WTC11 (cell line): Measurements from ENCODE around the gene EP400. TPM values are rescaled to one million over a fixed set of nuclear protein-coding genes. Genes with fewer than 3 reads are reported as not detected.

ENCODE experiments used
- ATAC-seq: fragments of 200-7000 bp; cut with Tn5 transposase; 2 replicates; pipeline ENCODE4 v1.10.0; 2021; ENCODE audit warnings: mild to moderate bottlenecking, moderate library complexity
- CTCF ChIA-PET: fragments of 300-600 bp; sonication (Branson Sonifier 250); formaldehyde crosslinking; loops from one replicate; lab custom pipeline; 2021; ENCODE audit warnings: antibody characterized with exemption; lab: Charles Lee
- POLR2A ChIA-PET: fragments of 350-600 bp; sonication (Branson Sonifier 250); formaldehyde crosslinking; loops from one replicate; lab custom pipeline; 2021; ENCODE audit warnings: antibody characterized with exemption; lab: Charles Lee
- DNase-seq: peaks from one replicate; pipeline ENCODE4 v3.0.0; 2021; ENCODE audit warnings: low spot score
- H3K27ac Mint-ChIP-seq: 2 replicates; pipeline ENCODE4 v1.8.0; 2021; ENCODE audit warnings: mixed read lengths
- H3K27me3 Mint-ChIP-seq: 2 replicates; pipeline ENCODE4 v1.8.0; 2021; ENCODE audit warnings: low read depth, mild to moderate bottlenecking, moderate library complexity, mixed read lengths
- H3K36me3 Mint-ChIP-seq: 2 replicates; pipeline ENCODE4 v1.8.0; 2021; ENCODE audit warnings: mixed read lengths
- H3K4me1 Mint-ChIP-seq: 2 replicates; pipeline ENCODE4 v1.8.0; 2022; ENCODE audit warnings: mixed read lengths
- H3K4me3 Mint-ChIP-seq: 2 replicates; pipeline ENCODE4 v1.8.0; 2021; ENCODE audit warnings: mild to moderate bottlenecking, moderate library complexity, mixed read lengths
- H3K9me3 Mint-ChIP-seq: 2 replicates; pipeline ENCODE4 v1.8.0; 2021; ENCODE audit warnings: mixed read lengths
- ATF1 ChIP-seq: sonication (generic); formaldehyde crosslinking; IDR thresholded peaks from 2 replicates; pipeline ENCODE4 v1.8.1; 2023; ENCODE audit warnings: mild to moderate bottlenecking, moderate library complexity, missing genetic modification reagents
- CREB1 ChIP-seq: sonication (generic); formaldehyde crosslinking; IDR thresholded peaks from 2 replicates; pipeline ENCODE4 v1.8.0; 2023; ENCODE audit warnings: mild to moderate bottlenecking, missing genetic modification reagents
- E2F1 ChIP-seq: sonication (generic); formaldehyde crosslinking; IDR thresholded peaks from 2 replicates; pipeline ENCODE4 v1.8.0; 2022; ENCODE audit warnings: mild to moderate bottlenecking, missing genetic modification reagents
- ELF4 ChIP-seq: sonication (generic); formaldehyde crosslinking; IDR thresholded peaks from 2 replicates; pipeline ENCODE4 v1.8.1; 2022; ENCODE audit warnings: low read depth, mild to moderate bottlenecking, moderate library complexity, missing genetic modification reagents
- ETV6 ChIP-seq: sonication (generic); formaldehyde crosslinking; IDR thresholded peaks from 2 replicates; pipeline ENCODE4 v1.8.1; 2022; ENCODE audit warnings: mild to moderate bottlenecking, missing genetic modification reagents
- FOXP4 ChIP-seq: sonication (generic); formaldehyde crosslinking; IDR thresholded peaks from 2 replicates; pipeline ENCODE4 v1.8.0; 2022; ENCODE audit warnings: mild to moderate bottlenecking, missing genetic modification reagents
- HMGA2 ChIP-seq: fragments of 250-450 bp; sonication (Bioruptor Pico); IDR thresholded peaks from 2 replicates; pipeline ENCODE4 v1.4.0; 2021; ENCODE audit warnings: mild to moderate bottlenecking, moderate library complexity
- KAT7 ChIP-seq: sonication (generic); formaldehyde crosslinking; IDR thresholded peaks from 2 replicates; pipeline ENCODE4 v1.8.1; 2023; ENCODE audit warnings: missing genetic modification reagents, mild to moderate bottlenecking, borderline replicate concordance
- NFE2L1 ChIP-seq: sonication (generic); formaldehyde crosslinking; IDR thresholded peaks from 2 replicates; pipeline ENCODE4 v1.8.1; 2023; ENCODE audit warnings: missing genetic modification reagents
- NR1H2 ChIP-seq: sonication (generic); formaldehyde crosslinking; IDR thresholded peaks from 2 replicates; pipeline ENCODE4 v1.9.0; 2021; ENCODE audit warnings: mild to moderate bottlenecking, moderate library complexity, missing genetic modification reagents
- NR2C2 ChIP-seq: sonication (generic); formaldehyde crosslinking; IDR thresholded peaks from 2 replicates; pipeline ENCODE4 v1.8.0; 2022; ENCODE audit warnings: mild to moderate bottlenecking, missing genetic modification reagents
- PRRX2 ChIP-seq: fragments of 250-450 bp; sonication (Bioruptor Pico); IDR thresholded peaks from 2 replicates; pipeline ENCODE4 v1.8.0; 2021; ENCODE audit warnings: mild to moderate bottlenecking
- TEAD1 ChIP-seq: sonication (generic); formaldehyde crosslinking; IDR thresholded peaks from 2 replicates; pipeline ENCODE4 v1.8.0; 2022; ENCODE audit warnings: mild to moderate bottlenecking, missing genetic modification reagents
- USF2 ChIP-seq: sonication (generic); formaldehyde crosslinking; IDR thresholded peaks from 2 replicates; pipeline ENCODE4 v1.8.1; 2023; ENCODE audit warnings: mild to moderate bottlenecking, missing genetic modification reagents, moderate library complexity
- ZBTB43 ChIP-seq: sonication (generic); formaldehyde crosslinking; IDR thresholded peaks from 2 replicates; pipeline ENCODE4 v1.8.1; 2023; ENCODE audit warnings: mild to moderate bottlenecking, missing genetic modification reagents
- ZNF121 ChIP-seq: sonication (generic); formaldehyde crosslinking; IDR thresholded peaks from 2 replicates; pipeline ENCODE4 v1.8.0; 2023; ENCODE audit warnings: missing genetic modification reagents
- ZNF232 ChIP-seq: sonication (generic); formaldehyde crosslinking; IDR thresholded peaks from 2 replicates; pipeline ENCODE4 v1.8.0; 2022; ENCODE audit warnings: mild to moderate bottlenecking, missing genetic modification reagents
- ZNF263 ChIP-seq: sonication (generic); formaldehyde crosslinking; IDR thresholded peaks from 2 replicates; pipeline ENCODE4 v1.8.1; 2022; ENCODE audit warnings: low read depth, mild to moderate bottlenecking, moderate library complexity, missing genetic modification reagents
- ZSCAN18 ChIP-seq: fragments of 250-450 bp; sonication (Bioruptor Pico); IDR thresholded peaks from 2 replicates; pipeline ENCODE4 v2.1.2; 2022; ENCODE audit warnings: mild to moderate bottlenecking, moderate library complexity
- total RNA-seq: library from RNA; stranded (reverse); gene quantifications from 3 replicates; pipeline ENCODE4 v1.2.3, GENCODE V29; 2021
- TF ChIP-seq, protein P1 (sequence below): sonication (generic); formaldehyde crosslinking; IDR thresholded peaks from 2 replicates; pipeline ENCODE4 v1.8.1; 2023; ENCODE audit warnings: mild to moderate bottlenecking, moderate library complexity, missing genetic modification reagents

The EP400 gene
- total RNA-seq, 1 experiment from 2014 or later = 75.8 TPM

DNA sequence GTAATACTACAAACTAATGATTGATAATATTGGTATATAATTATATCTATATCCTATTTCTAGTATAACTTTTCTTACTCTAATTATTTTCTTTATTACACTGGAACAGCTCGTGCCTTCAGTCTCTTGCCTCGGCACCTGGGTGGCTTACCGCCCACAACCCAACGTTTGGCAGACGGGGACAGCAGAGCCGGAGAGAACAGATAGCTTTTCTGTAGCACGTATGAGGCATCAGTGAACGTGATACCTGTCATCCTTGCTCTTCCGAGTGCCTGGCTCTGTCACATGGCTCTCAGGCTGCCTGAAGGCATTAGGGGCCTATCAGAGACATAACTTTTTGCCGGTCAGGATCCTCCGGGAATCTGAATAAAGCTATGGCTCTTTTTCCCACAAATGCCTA, 15.2 kb upstream of the EP400 start:
- CTCF ChIA-PET = no interaction called here
- peaks cover 65% of the 10 kb centered on the region for H3K36me3 Mint-ChIP-seq

DNA sequence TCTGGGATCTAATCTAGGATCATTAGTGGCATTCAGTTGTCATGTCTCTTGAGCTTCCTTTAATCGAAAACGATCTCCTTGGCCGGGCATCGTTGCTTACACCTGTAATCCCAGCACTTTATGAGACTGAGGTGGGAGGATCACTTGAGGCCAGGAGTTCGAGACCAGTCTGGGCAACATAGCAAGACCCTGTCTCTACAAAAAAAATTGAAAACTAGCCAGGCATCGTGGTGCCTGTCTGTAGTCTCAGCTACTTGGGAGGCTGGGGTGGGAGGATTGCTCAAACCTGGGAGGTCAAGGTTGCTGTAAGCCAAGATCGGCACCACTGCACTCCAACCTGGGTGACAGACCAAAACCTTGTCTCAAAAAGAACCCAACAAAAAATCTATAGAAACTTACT, 11.7 kb upstream of the EP400 start:
- peaks cover 80% of the 10 kb centered on the region for H3K36me3 Mint-ChIP-seq
- no peaks in the 10 kb centered on the region for H3K4me1 Mint-ChIP-seq
- no peaks in the 10 kb centered on the region for H3K27me3 Mint-ChIP-seq
- POLR2A ChIA-PET = no interaction called here
- DNase-seq = no peak
- no peak overlapping the region for H3K4me3 Mint-ChIP-seq
- no peak overlapping the region for H3K27ac Mint-ChIP-seq
- ATAC-seq = no peak
- CTCF ChIA-PET = no interaction called here
- H3K9me3 Mint-ChIP-seq = no peaks in the 10 kb centered on the region
- TF ChIP-seq ZNF121 (peak; percentile 69; the same call in 1 of the 2 replicates), NFE2L1 (CRISPR knock-in tag) (no peak), ZBTB43 (CRISPR knock-in tag) (no peak), ELF4 (CRISPR knock-in tag) (no peak), NR1H2 (no peak)

More for the DNA sequence above, 15.2 kb upstream of the EP400 start:
- H3K4me3 Mint-ChIP-seq = no peak overlapping the region
- DNase-seq (no peak), ATAC-seq (no peak)
- no peaks in the 10 kb centered on the region for H3K27me3 Mint-ChIP-seq
- no peak for TF ChIP-seq USF2 (CRISPR knock-in tag)
- H3K9me3 Mint-ChIP-seq = no peaks in the 10 kb centered on the region
- no peak overlapping the region for H3K27ac Mint-ChIP-seq
- POLR2A ChIA-PET = no interaction called here
- peaks cover 5% of the 10 kb centered on the region for H3K4me1 Mint-ChIP-seq

GRCh38 chr12:131939007-131939406, 10.7 kb upstream of the EP400 start:
- Mint-ChIP-seq H3K4me1 (no peaks in the 10 kb centered on the region), H3K4me3 (no peak overlapping the region), H3K27me3 (no peaks in the 10 kb centered on the region), H3K36me3 (peaks cover 80% of the 10 kb centered on the region), H3K9me3 (no peaks in the 10 kb centered on the region), H3K27ac (no peak overlapping the region)
- DNase-seq = no peak
- no peak for ATAC-seq
- TF ChIP-seq NR2C2 (CRISPR knock-in tag) (no peak), ETV6 (no peak), ZNF263 (CRISPR knock-in tag) (no peak), FOXP4 (CRISPR knock-in tag) (no peak), HMGA2 (CRISPR knock-in tag) (no peak), ZNF232 (CRISPR knock-in tag) (no peak), PRRX2 (CRISPR knock-in tag) (no peak), ATF1 (CRISPR knock-in tag) (no peak), KAT7 (CRISPR knock-in tag) (no peak), ZSCAN18 (CRISPR knock-in tag) (no peak), ELF4 (CRISPR knock-in tag) (no peak), CREB1 (CRISPR knock-in tag) (no peak), E2F1 (no peak), TEAD1 (no peak)
- TF ChIP-seq, protein P1, sequence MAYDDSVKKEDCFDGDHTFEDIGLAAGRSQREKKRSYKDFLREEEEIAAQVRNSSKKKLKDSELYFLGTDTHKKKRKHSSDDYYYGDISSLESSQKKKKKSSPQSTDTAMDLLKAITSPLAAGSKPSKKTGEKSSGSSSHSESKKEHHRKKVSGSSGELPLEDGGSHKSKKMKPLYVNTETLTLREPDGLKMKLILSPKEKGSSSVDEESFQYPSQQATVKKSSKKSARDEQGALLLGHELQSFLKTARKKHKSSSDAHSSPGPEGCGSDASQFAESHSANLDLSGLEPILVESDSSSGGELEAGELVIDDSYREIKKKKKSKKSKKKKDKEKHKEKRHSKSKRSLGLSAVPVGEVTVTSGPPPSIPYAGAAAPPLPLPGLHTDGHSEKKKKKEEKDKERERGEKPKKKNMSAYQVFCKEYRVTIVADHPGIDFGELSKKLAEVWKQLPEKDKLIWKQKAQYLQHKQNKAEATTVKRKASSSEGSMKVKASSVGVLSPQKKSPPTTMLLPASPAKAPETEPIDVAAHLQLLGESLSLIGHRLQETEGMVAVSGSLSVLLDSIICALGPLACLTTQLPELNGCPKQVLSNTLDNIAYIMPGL = no peak
- CTCF ChIA-PET = interaction anchor here (0.7 kb wide), 1 partner anchor 701 kb away, joined by 5 read pairs; no protein-coding TSS in a partner anchor
- POLR2A ChIA-PET = interaction anchor here (0.6 to 0.7 kb wide), 2 partner anchors 11 to 26 kb away, joined by 3 to 4 read pairs; partner anchors contain the start of gene EP400
